Activated T-helper 17 cell treated with anti-CD3 and anti-CD28 coated beads, Interleukin-2, amount 50 U/mL, for 72 hours (primary cell): ENCODE measurements around the gene ZMAT1. TPM values are rescaled to one million over a fixed set of nuclear protein-coding genes. Genes with fewer than 3 reads are reported as not detected.
"Not testable (repeated sequence)": the region's sequence is repeated elsewhere in the genome, so short reads cannot be mapped to it uniquely, and the experiment has no call there.

Experiments used
- ATAC-seq: fragments of 150-1000 bp; cut with Tn5 transposase; replicated peaks from 2 replicates; pipeline ENCODE4 v1.10.0; 2021; ENCODE audit warnings: mild to moderate bottlenecking, moderate library complexity
- H3K27ac Mint-ChIP-seq: one replicate; pipeline ENCODE4 v1.8.0; 2022; ENCODE audit warnings: mixed read lengths
- H3K27me3 Mint-ChIP-seq: one replicate; pipeline ENCODE4 v1.8.0; 2022; ENCODE audit warnings: mixed read lengths
- H3K36me3 Mint-ChIP-seq: one replicate; pipeline ENCODE4 v1.8.0; 2022; ENCODE audit warnings: low read depth, mild to moderate bottlenecking, mixed read lengths
- H3K4me1 Mint-ChIP-seq: one replicate; pipeline ENCODE4 v1.8.0; 2022; ENCODE audit warnings: mixed read lengths
- H3K4me3 Mint-ChIP-seq: one replicate; pipeline ENCODE4 v1.8.0; 2022; ENCODE audit warnings: mild to moderate bottlenecking, mixed read lengths
- H3K9me3 Mint-ChIP-seq: one replicate; pipeline ENCODE4 v1.8.0; 2022; ENCODE audit warnings: mixed read lengths
- total RNA-seq, 2 donors: library from RNA; stranded (reverse); gene quantifications; one replicate each; pipeline ENCODE4 v1.2.3, GENCODE V29; 2022

ZMAT1 gene
- 1 to 10 TPM in 1 of 2 donors, under 1 TPM in 1; 0.86 to 3.9 TPM for total RNA-seq

GRCh38 chrX:101931488-101932248, at the start of gene ZMAT1:
TSS of gene ZMAT1 (minus strand) at chrX:101932027. CDS start at chrX:101932008, 19 bp downstream.
- Mint-ChIP-seq H3K27ac (peak within 1 kb of the TSS; percentile 89), H3K9me3 (peaks cover 3% of the 10 kb centered on the region), H3K4me3 (peak within 1 kb of the TSS; percentile 84), H3K27me3 (no peaks in the 10 kb centered on the region), H3K4me1 (peaks cover 5% of the 10 kb centered on the region), H3K36me3 (peaks cover 5% of the 10 kb centered on the region)
- ATAC-seq: peak; percentile 90

- no peak overlapping the region for H3K4me3 Mint-ChIP-seq
- H3K36me3 Mint-ChIP-seq: no peaks in the 10 kb centered on the region
- no peak overlapping the region for H3K27ac Mint-ChIP-seq
- H3K9me3 Mint-ChIP-seq: no peaks in the 10 kb centered on the region
- ATAC-seq: no peak
- H3K27me3 Mint-ChIP-seq: no peaks in the 10 kb centered on the region
- no peaks in the 10 kb centered on the region for H3K4me1 Mint-ChIP-seq
Measured at GRCh38 chrX:101977106-101977505, 45.3 kb upstream of the ZMAT1 start.

- H3K4me3 Mint-ChIP-seq: no peak overlapping the region
- H3K4me1 Mint-ChIP-seq: no peaks in the 10 kb centered on the region
- H3K9me3 Mint-ChIP-seq: no peaks in the 10 kb centered on the region
- no peaks in the 10 kb centered on the region for H3K36me3 Mint-ChIP-seq
- H3K27me3 Mint-ChIP-seq: no peaks in the 10 kb centered on the region
- H3K27ac Mint-ChIP-seq: no peak overlapping the region
- ATAC-seq: no peak
Measured at GRCh38 chrX:101973066-101973465, 41.2 kb upstream of the ZMAT1 start.

GRCh38 chrX:101964923-101965539, 33.2 kb upstream of the ZMAT1 start:
- H3K27me3 Mint-ChIP-seq, H3K27ac Mint-ChIP-seq, H3K36me3 Mint-ChIP-seq, H3K4me3 Mint-ChIP-seq, H3K4me1 Mint-ChIP-seq, H3K9me3 Mint-ChIP-seq, ATAC-seq: not testable (repeated sequence)

- peaks cover 4% of the 10 kb centered on the region for H3K27me3 Mint-ChIP-seq
- H3K9me3 Mint-ChIP-seq: peaks cover 4% of the 10 kb centered on the region
- no peak overlapping the region for H3K4me3 Mint-ChIP-seq
- H3K36me3 Mint-ChIP-seq: no peaks in the 10 kb centered on the region
- no peaks in the 10 kb centered on the region for H3K4me1 Mint-ChIP-seq
- no peak for ATAC-seq
- H3K27ac Mint-ChIP-seq: no peak overlapping the region
Measured at GRCh38 chrX:101958139-101958538, 26.3 kb upstream of the ZMAT1 start.

- H3K4me3 Mint-ChIP-seq: no peak overlapping the region
- peaks cover under 1% of the 10 kb centered on the region for H3K27me3 Mint-ChIP-seq
- no peak overlapping the region for H3K27ac Mint-ChIP-seq
- ATAC-seq: no peak
- no peaks in the 10 kb centered on the region for H3K36me3 Mint-ChIP-seq
- no peaks in the 10 kb centered on the region for H3K4me1 Mint-ChIP-seq
- H3K9me3 Mint-ChIP-seq: peaks cover 10% of the 10 kb centered on the region
Measured at GRCh38 chrX:101957174-101957573, 25.3 kb upstream of the ZMAT1 start.

GRCh38 chrX:101956556-101956955, 24.7 kb upstream of the ZMAT1 start:
- no peak overlapping the region for H3K4me3 Mint-ChIP-seq
- H3K4me1 Mint-ChIP-seq: no peaks in the 10 kb centered on the region
- ATAC-seq: no peak
- peaks cover under 1% of the 10 kb centered on the region for H3K27me3 Mint-ChIP-seq
- H3K36me3 Mint-ChIP-seq: no peaks in the 10 kb centered on the region
- H3K9me3 Mint-ChIP-seq: peaks cover 10% of the 10 kb centered on the region
- H3K27ac Mint-ChIP-seq: no peak overlapping the region

GRCh38 chrX:101950581-101950980, 18.8 kb upstream of the ZMAT1 start:
- H3K36me3 Mint-ChIP-seq: no peaks in the 10 kb centered on the region
- no peak for ATAC-seq
- H3K4me1 Mint-ChIP-seq: no peaks in the 10 kb centered on the region
- H3K27ac Mint-ChIP-seq: no peak overlapping the region
- peaks cover 10% of the 10 kb centered on the region for H3K9me3 Mint-ChIP-seq
- no peak overlapping the region for H3K4me3 Mint-ChIP-seq
- H3K27me3 Mint-ChIP-seq: peaks cover 25% of the 10 kb centered on the region

- peak overlapping the region; percentile 89 for H3K27ac Mint-ChIP-seq
- H3K36me3 Mint-ChIP-seq: peaks cover 5% of the 10 kb centered on the region
- H3K9me3 Mint-ChIP-seq: peaks cover 3% of the 10 kb centered on the region
- peak overlapping the region; percentile 84 for H3K4me3 Mint-ChIP-seq
- no peaks in the 10 kb centered on the region for H3K27me3 Mint-ChIP-seq
- ATAC-seq: no peak
- H3K4me1 Mint-ChIP-seq: peaks cover 5% of the 10 kb centered on the region
Measured at GRCh38 chrX:101932249-101932570, 383 bp upstream of the ZMAT1 start.

- Mint-ChIP-seq H3K27me3 (no peaks in the 10 kb centered on the region), H3K27ac (peak overlapping the region; percentile 89), H3K9me3 (peaks cover 3% of the 10 kb centered on the region), H3K4me1 (peaks cover 5% of the 10 kb centered on the region), H3K4me3 (peak overlapping the region; percentile 84), H3K36me3 (peaks cover 5% of the 10 kb centered on the region)
- peak; percentile 2 for ATAC-seq
Measured at GRCh38 chrX:101931136-101931487, 715 bp downstream of the ZMAT1 start.

GRCh38 chrX:101925733-101926132, 6.1 kb downstream of the ZMAT1 start:
- no peak overlapping the region for H3K4me3 Mint-ChIP-seq
- H3K9me3 Mint-ChIP-seq: no peaks in the 10 kb centered on the region
- H3K27ac Mint-ChIP-seq: no peak overlapping the region
- no peaks in the 10 kb centered on the region for H3K27me3 Mint-ChIP-seq
- ATAC-seq: no peak
- peaks cover under 1% of the 10 kb centered on the region for H3K4me1 Mint-ChIP-seq
- no peaks in the 10 kb centered on the region for H3K36me3 Mint-ChIP-seq

- H3K9me3 Mint-ChIP-seq: no peaks in the 10 kb centered on the region
- H3K36me3 Mint-ChIP-seq: no peaks in the 10 kb centered on the region
- no peak overlapping the region for H3K4me3 Mint-ChIP-seq
- no peak overlapping the region for H3K27ac Mint-ChIP-seq
- H3K27me3 Mint-ChIP-seq: no peaks in the 10 kb centered on the region
- ATAC-seq: no peak
- no peaks in the 10 kb centered on the region for H3K4me1 Mint-ChIP-seq
Measured at GRCh38 chrX:101918751-101919150, 13.1 kb downstream of the ZMAT1 start.

GRCh38 chrX:101906136-101906796, 25.6 kb downstream of the ZMAT1 start:
- peaks cover 5% of the 10 kb centered on the region for H3K9me3 Mint-ChIP-seq
- H3K4me3 Mint-ChIP-seq: no peak overlapping the region
- ATAC-seq: no peak
- no peaks in the 10 kb centered on the region for H3K4me1 Mint-ChIP-seq
- H3K27me3 Mint-ChIP-seq: no peaks in the 10 kb centered on the region
- H3K27ac Mint-ChIP-seq: no peak overlapping the region
- H3K36me3 Mint-ChIP-seq: no peaks in the 10 kb centered on the region

GRCh38 chrX:101904996-101905395, 26.8 kb downstream of the ZMAT1 start:
- H3K4me3 Mint-ChIP-seq: no peak overlapping the region

More at GRCh38 chrX:101904996-101905395, 26.8 kb downstream of the ZMAT1 start:
- ATAC-seq: no peak
- Mint-ChIP-seq H3K27ac (no peak overlapping the region), H3K9me3 (no peaks in the 10 kb centered on the region), H3K36me3 (no peaks in the 10 kb centered on the region), H3K27me3 (no peaks in the 10 kb centered on the region), H3K4me1 (no peaks in the 10 kb centered on the region)
